Measurements from ENCODE around the gene FBXW5.

FBXW5 gene

DNA sequence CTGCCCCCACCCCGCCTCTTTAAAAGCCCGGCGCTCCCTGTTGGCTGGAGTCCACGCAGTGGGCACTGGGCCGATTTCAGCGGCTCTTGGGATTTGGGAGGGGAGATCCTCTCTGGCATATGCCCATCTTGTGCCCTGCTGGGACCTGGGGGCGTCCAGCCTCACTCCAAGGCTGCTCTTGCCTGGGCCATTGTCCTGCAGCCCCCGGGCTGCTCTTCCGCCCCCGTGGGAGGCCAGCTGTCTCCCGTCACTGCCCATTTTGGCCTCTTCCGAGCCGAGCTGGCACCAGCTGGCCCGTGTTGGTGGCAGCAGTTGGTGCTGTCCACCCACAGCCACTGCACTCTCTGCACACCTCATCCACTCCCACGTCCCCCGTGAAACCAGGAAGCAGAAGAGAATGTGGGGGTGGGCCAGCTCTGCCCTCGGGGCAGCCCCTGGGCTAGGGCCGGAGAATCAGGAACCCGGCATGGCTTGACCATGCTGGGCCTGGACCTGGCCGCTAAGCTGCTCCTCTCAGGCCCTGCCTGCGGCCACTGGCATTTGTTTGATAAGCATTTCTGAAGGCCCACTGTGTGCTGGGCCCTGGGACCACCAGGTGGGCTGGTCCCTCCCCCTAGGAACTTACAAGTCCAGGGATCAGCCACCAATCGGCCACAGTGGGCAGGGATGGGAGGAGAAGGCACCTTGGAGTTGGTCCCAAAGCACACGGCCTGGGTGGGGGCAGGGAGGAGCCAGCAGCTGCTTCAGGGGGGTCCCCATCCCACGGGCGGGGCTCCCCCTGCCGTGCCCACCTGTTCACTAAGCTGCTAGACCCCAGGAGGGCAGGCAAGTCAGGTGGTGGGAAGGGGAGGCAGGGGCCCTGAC lies 2.7 kb upstream of the FBXW5 start:
- in situ Hi-C loops (cut with HindIII; ENCODE audit: low pct_unique_long_range_greater_than_20kb, low sequenced_read_pairs): no loop called here
- no peak for DNase-seq (ENCODE audit: low read depth in 1 of 2, low spot score in 1 of 2)
- TF ChIP-seq JUND (IDR thresholded peaks at IDR 0.05; ENCODE audit: low read depth): no peak

DNA sequence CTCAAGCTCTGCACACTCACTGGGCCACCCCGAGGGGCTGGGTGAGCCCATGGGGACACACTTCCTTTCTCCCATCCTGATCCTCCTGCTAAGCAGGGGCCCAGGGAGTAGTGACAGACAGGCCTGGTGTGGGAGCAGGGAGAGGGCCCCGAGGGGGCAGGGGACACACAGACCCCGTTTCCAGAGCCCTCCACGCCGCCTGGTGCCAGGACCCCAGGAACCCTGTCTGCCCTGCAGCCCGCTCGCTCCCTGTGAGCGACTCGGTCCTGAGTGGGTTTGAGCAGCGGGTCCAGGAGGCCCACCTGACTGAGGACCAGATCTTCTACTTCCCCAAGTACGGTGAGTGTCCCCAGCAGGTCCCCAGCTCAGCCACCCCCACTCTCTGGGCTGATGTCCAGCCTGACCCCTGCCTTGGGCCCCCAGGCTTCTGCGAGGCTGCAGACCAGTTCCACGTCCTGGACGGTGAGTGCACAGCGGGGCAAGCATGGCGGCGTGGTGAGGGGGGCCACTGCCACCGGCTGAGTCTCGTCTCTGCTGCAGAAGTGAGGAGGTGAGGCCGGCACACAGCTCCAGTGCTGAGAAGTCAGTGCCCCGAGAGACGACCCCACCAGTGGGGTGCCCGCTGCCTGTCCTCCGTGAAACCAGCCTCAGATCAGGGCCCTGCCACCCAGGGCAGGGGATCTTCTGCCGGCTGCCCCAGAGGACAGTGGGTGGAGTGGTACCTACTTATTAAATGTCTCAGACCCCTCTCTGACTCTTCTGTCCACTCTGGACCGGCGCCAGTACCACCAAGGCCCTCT lies 1.9 kb upstream of the FBXW5 start:
- no peak for DNase-seq (ENCODE audit: low read depth in 1 of 2, low spot score in 1 of 2)
- in situ Hi-C loops (cut with HindIII; ENCODE audit: low pct_unique_long_range_greater_than_20kb, low sequenced_read_pairs): no loop called here
- no peak for TF ChIP-seq JUND (IDR thresholded peaks at IDR 0.05; ENCODE audit: low read depth)

DNA sequence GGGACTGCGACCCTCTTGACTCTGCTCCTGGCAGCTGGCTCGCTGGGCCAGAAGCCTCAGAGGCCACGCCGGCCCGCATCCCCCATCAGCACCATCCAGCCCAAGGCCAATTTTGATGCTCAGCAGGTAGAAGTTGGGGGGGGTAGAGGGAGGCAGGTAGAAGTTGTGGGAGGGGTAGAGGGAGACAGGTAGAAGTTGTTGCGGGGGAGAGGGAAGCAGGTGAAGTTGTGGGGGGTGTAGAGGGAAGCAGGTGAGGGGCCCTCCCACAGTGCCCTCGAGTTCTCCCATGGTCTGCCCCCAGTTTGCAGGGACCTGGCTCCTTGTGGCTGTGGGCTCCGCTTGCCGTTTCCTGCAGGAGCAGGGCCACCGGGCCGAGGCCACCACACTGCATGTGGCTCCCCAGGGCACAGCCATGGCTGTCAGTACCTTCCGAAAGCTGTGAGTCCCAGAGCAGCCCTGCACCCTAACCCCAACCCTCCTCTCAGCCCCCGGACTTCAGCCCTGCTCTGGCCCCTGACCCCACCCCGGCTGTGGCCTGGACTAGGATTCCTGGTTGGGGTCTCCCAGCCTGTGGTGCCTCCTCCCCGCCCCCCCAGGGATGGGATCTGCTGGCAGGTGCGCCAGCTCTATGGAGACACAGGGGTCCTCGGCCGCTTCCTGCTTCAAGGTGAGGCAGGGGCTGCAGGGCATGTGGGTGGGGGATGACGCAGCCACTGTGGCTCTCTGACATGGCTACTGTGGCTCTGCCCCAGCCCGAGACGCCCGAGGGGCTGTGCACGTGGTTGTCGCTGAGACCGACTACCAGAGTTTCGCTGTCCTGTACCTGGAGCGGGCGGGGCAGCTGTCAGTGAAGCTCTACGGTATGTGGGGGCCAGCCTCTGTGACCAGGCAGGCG lies 1.0 kb upstream of the FBXW5 start:
- DNase-seq (ENCODE audit: low read depth in 1 of 2, low spot score in 1 of 2): no peak
- in situ Hi-C loops (cut with HindIII; ENCODE audit: low pct_unique_long_range_greater_than_20kb, low sequenced_read_pairs): no loop called here

DNA sequence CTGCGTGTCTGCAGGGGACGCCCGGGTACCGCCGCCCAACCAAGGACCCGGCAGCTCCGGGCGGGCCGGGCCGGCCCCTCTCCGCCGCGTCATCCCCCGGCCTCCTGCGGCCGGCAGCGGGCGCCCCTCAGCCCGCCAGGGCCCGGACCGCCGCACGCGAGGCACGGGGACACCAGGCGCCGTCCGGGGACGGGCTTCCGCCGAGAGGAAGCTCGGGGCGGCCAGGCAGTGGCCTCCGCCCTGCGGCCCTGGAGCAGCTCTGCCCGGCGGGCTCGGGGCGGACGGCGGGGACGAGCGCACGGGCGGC lies 373 bp downstream of the FBXW5 start:
- peak; percentile 57 to 78 for DNase-seq (ENCODE audit: low read depth in 1 of 2, low spot score in 1 of 2)

More for the DNA sequence above, 1.0 kb upstream of the FBXW5 start:
- TF ChIP-seq JUND (IDR thresholded peaks at IDR 0.05; ENCODE audit: low read depth): no peak

DNA sequence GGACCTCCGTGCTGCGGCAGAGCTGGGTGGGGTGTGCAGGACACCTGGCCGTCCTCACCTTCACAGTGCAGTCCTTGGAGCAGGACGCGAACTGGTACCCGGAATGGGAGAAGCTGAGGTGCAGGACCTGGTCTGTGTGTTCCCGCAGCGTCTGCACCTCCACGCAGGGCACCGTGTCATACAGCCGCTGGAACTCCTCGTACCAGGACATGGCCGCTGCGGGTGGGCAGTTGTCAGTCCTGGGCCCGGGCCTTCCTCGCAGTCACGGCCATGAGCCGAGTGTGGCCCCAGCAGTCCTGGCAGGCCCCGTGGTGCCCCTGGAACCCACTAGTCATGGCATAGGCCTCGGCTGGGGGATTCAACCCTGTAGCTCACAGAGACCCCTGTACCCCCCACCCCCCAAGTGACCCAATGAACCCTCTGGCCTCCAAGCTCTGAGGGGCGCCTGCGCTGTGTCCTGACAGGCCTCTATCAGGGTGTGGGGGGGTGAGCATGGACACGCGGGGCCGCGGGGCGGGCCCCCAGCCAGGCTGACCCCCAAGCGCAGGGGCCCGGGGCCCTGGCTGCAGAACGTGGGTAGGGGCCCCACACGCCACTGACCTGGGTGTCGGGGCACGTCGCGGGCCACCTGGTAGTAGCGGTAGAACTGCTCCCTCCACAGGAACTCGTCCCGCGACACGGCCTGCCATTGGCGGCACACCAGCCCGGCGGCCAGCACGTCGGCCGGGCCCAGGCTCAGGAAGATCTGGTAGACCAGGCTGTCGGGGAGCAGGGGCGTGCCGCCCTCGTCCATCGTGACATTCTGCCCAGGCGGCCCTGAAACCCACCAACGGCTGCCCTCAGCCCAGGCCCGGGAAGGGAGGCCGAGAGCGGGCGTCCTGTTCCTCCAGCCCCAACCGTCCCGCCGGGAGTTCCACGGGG lies 987 bp downstream of the FBXW5 start:
- in situ Hi-C loops (cut with HindIII; ENCODE audit: low pct_unique_long_range_greater_than_20kb, low sequenced_read_pairs): no loop called here
- peak; percentile 60 to 77 for DNase-seq (ENCODE audit: low read depth in 1 of 2, low spot score in 1 of 2)

More for the DNA sequence above, 373 bp downstream of the FBXW5 start:
- no peak for TF ChIP-seq JUND (IDR thresholded peaks at IDR 0.05; ENCODE audit: low read depth)
- in situ Hi-C loops (cut with HindIII; ENCODE audit: low pct_unique_long_range_greater_than_20kb, low sequenced_read_pairs): no loop called here

DNA sequence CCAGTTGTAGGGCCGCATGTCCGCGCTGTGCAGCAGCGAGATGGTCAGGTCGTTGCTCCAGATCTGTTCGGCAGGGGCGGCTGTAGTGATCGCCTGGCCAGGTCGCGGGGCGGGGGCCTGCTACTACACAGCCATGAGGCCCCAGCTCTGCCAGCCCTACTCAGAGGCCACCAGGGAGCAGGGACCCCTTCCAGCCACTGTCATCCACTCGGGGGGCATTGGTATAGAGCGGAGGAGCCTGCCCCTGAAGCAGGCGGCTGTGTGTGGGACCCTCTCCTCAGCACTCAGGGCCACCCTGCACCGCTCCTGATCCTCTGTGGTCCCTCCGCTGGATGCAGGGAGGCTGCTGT lies 1.7 kb downstream of the FBXW5 start:
- DNase-seq (ENCODE audit: low read depth in 1 of 2, low spot score in 1 of 2): no peak
- no peak for TF ChIP-seq JUND (IDR thresholded peaks at IDR 0.05; ENCODE audit: low read depth)
- in situ Hi-C loops (cut with HindIII; ENCODE audit: low pct_unique_long_range_greater_than_20kb, low sequenced_read_pairs): no loop called here

More for the DNA sequence above, 987 bp downstream of the FBXW5 start:
- no peak for TF ChIP-seq JUND (IDR thresholded peaks at IDR 0.05; ENCODE audit: low read depth)

DNA sequence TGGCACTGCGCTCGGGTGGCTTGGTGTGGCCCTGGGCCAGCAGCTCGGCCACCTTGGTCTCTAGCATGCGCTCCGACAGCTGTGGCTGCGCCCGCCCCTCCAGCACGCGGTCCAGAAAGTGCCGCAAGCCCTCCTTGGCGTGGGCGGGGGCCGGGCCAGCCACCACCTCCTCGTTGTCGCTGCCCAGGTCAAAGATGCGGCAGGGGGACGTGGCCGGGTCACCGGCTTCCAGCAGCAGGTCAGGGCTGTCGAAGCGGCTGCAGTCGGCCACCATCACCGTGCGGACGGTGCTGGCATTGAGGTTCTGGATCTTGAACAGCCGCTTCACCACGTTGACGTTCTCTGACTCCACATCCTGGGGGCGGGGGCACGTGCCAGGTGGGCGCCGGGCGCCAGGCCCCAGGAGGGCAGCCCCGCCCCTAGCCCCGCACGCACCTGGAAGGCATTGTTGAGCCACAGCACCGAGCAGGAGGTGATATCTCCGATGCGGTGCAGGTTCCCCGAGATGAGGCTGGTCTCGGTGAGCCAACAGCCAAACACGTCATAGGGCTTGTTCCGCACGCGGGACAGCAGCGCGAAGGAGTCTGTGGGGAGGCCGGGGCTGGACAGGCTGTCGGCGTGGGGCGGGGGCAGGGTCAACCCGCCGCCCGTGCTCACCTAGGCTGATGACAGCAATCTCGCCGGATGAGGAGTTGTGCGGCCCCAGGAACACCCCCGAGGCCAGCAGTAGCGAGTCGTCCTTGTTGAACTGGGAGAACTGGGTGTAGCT lies 2.2 kb downstream of the FBXW5 start:
- DNase-seq (ENCODE audit: low read depth in 1 of 2, low spot score in 1 of 2): no peak
- in situ Hi-C loops (cut with HindIII; ENCODE audit: low pct_unique_long_range_greater_than_20kb, low sequenced_read_pairs): no loop called here
- TF ChIP-seq JUND (IDR thresholded peaks at IDR 0.05; ENCODE audit: low read depth): no peak

DNA sequence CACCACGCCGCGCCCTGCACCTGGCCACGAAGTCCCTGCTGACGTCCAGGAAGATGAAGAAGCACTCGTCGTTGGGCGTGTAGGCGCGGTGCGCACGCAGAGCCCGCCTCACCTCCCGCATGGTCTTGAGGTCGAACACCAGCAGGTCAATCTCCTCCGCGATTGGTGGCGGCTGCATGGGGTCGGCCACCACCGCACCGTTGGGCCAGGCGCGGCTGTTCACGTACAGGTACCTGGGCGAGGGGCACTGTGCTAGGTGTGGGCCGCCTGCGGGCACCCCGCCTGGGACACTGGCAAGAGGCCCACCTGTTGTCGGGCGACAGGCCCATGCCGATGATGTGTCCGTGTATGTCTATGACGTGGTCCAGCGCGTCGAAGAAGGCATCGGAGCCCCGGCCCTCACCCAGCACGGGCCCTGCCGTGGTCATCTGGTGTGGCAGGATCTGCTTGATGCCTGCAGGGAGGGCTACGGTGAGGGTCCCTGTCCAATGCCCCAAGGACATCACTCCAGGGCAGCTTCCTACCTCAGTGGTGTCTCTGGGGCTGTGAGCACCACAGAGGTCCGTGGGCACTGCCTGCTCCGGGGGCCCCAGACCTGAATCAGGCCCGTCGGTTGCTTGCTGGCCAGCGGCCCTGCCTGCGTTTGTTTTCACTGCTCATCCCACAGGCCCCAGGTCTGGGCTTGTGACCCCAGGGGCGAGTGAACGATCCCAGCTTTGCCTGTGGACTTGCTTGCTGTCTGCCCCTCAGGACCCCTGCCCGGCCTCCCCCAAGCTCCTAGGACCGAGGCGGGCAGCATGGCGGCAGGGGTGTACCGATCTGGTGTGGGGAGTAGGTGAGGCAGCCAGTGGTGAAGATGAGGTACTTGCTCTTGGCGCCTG lies 3.1 kb downstream of the FBXW5 start:
- DNase-seq (ENCODE audit: low read depth in 1 of 2, low spot score in 1 of 2): no peak
- TF ChIP-seq JUND (IDR thresholded peaks at IDR 0.05; ENCODE audit: low read depth): no peak
- in situ Hi-C loops (cut with HindIII; ENCODE audit: low pct_unique_long_range_greater_than_20kb, low sequenced_read_pairs): no loop called here

DNA sequence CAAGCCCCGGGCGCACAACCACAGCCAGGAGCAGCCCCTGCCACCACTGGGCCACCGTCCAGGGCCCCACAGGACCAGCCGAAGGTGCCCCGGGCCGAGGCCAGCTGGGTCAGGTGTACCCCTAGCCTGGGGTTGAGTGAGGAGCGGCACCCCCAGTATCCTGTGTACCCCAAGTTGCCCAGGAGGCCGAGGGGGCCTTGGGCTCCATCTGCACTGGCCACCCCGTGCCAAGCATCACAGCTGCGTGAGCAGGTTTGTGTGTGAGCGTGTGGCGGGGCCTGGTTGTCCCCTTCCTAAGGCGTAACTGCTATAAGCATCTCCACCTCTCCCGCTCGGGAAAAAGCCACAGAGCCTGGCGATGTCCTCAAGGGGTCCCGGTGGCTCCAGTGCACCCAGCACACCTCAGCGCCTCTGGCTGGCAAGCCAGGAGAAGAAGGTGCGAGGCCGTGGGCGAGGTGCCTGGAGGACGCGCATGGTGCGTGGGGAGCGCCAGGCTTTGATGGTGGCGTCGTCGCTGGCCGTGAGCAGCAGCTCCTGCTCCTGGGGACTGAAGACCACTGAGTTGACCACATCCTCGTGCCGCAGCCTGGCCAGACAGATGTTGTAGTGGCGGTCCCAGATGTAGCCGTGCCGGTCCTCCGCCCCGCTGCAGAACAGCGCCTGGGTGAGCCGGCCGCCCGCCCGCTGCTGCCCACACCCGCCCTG lies 3.9 kb downstream of the FBXW5 start:
- in situ Hi-C loops (cut with HindIII; ENCODE audit: low pct_unique_long_range_greater_than_20kb, low sequenced_read_pairs): no loop called here
- DNase-seq (ENCODE audit: low read depth in 1 of 2, low spot score in 1 of 2): no peak
- no peak for TF ChIP-seq JUND (IDR thresholded peaks at IDR 0.05; ENCODE audit: low read depth)

Data from T47D (cell line).